Measurements from ENCODE around the gene LYPD3.

- TF ChIP-seq CTCF (conservative IDR thresholded peaks at IDR 0.05; ENCODE audit: low read depth in 2 of 2), result no peak
- TF ChIP-seq EZH2 (IDR thresholded peaks at IDR 0.05; ENCODE audit: low read depth, unreplicated experiment), result no peak
- TF ChIP-seq EZH2phosphoT487 (IDR thresholded peaks at IDR 0.05; ENCODE audit: unreplicated experiment), result no peak
- TF ChIP-seq REST (IDR thresholded peaks at IDR 0.05; ENCODE audit: unreplicated experiment), result no peak
Observed at GRCh38 chr19:43437712-43438111, 27.7 kb downstream of the LYPD3 start.
